Osteocyte (in vitro differentiated cells): Measurements from ENCODE around the gene ETV6. TPM values are rescaled to one million over a fixed set of nuclear protein-coding genes. Genes with fewer than 3 reads are reported as not detected.

ENCODE experiments used
- DNase-seq: peaks from one replicate; pipeline ENCODE4 v3.0.0; 2021; ENCODE audit warnings: mixed read lengths; ENCODE audit not compliant: unreplicated experiment; ENCODE audit errors: extremely low spot score
- H3K27ac Mint-ChIP-seq: one replicate; pipeline ENCODE4 v1.8.0; 2021; ENCODE audit warnings: mild to moderate bottlenecking, mixed read lengths; ENCODE audit not compliant: unreplicated experiment
- H3K27me3 Mint-ChIP-seq: one replicate; pipeline ENCODE4 v1.8.0; 2021; ENCODE audit warnings: mixed read lengths; ENCODE audit not compliant: unreplicated experiment
- H3K36me3 Mint-ChIP-seq: one replicate; pipeline ENCODE4 v1.8.0; 2021; ENCODE audit warnings: mixed read lengths; ENCODE audit not compliant: unreplicated experiment
- H3K4me1 Mint-ChIP-seq: one replicate; pipeline ENCODE4 v1.8.0; 2021; ENCODE audit warnings: mixed read lengths; ENCODE audit not compliant: unreplicated experiment
- H3K4me3 Mint-ChIP-seq: one replicate; pipeline ENCODE4 v1.8.0; 2021; ENCODE audit warnings: mild to moderate bottlenecking, moderate library complexity, mixed read lengths; ENCODE audit not compliant: unreplicated experiment
- H3K9me3 Mint-ChIP-seq: one replicate; pipeline ENCODE4 v1.8.0; 2021; ENCODE audit warnings: mixed read lengths; ENCODE audit not compliant: unreplicated experiment
- CTCF ChIP-seq: fragments of 200-600 bp; sonication (generic); IDR thresholded peaks from 2 replicates; pipeline ENCODE4 v1.5.0; 2021; ENCODE audit warnings: antibody characterized with exemption, mild to moderate bottlenecking, moderate library complexity
- total RNA-seq: library from RNA; stranded (reverse); gene quantifications from 2 replicates; pipeline ENCODE4 v1.2.1, GENCODE V29; 2021

ETV6 gene
- total RNA-seq, 1 donor from 2014 or later = 24.4 TPM

- no peak overlapping the region for H3K4me3 Mint-ChIP-seq
- H3K36me3 Mint-ChIP-seq = peaks cover 17% of the 10 kb centered on the region
- no peak for DNase-seq
- no peaks in the 10 kb centered on the region for H3K27me3 Mint-ChIP-seq
- peaks cover 20% of the 10 kb centered on the region for H3K4me1 Mint-ChIP-seq
- no peaks in the 10 kb centered on the region for H3K9me3 Mint-ChIP-seq
- H3K27ac Mint-ChIP-seq = no peak overlapping the region
- TF ChIP-seq CTCF = no peak
These were observed 138.7 kb downstream of the ETV6 start for GRCh38 chr12:11787933-11788849.

GRCh38 chr12:11793921-11794710 lies 144.6 kb downstream of the ETV6 start:
- H3K4me3 Mint-ChIP-seq = no peak overlapping the region
- peaks cover 17% of the 10 kb centered on the region for H3K36me3 Mint-ChIP-seq
- H3K4me1 Mint-ChIP-seq = peaks cover 70% of the 10 kb centered on the region
- DNase-seq = no peak
- no peaks in the 10 kb centered on the region for H3K27me3 Mint-ChIP-seq
- H3K27ac Mint-ChIP-seq = peak overlapping the region; percentile 69
- H3K9me3 Mint-ChIP-seq = no peaks in the 10 kb centered on the region
- no peak for TF ChIP-seq CTCF

- H3K9me3 Mint-ChIP-seq = no peaks in the 10 kb centered on the region
- H3K27ac Mint-ChIP-seq = no peak overlapping the region
- H3K4me1 Mint-ChIP-seq = peaks cover 73% of the 10 kb centered on the region
- no peak for TF ChIP-seq CTCF
- H3K36me3 Mint-ChIP-seq = peaks cover 14% of the 10 kb centered on the region
- H3K4me3 Mint-ChIP-seq = no peak overlapping the region
- no peak for DNase-seq
- H3K27me3 Mint-ChIP-seq = no peaks in the 10 kb centered on the region
These were observed 145.3 kb downstream of the ETV6 start for GRCh38 chr12:11794751-11795150.

- no peaks in the 10 kb centered on the region for H3K27me3 Mint-ChIP-seq
- H3K27ac Mint-ChIP-seq = peak overlapping the region; percentile 86
- H3K4me3 Mint-ChIP-seq = no peak overlapping the region
- H3K9me3 Mint-ChIP-seq = no peaks in the 10 kb centered on the region
- peaks cover 67% of the 10 kb centered on the region for H3K4me1 Mint-ChIP-seq
- no peak for TF ChIP-seq CTCF
- no peak for DNase-seq
- peaks cover 9% of the 10 kb centered on the region for H3K36me3 Mint-ChIP-seq
These were observed 145.9 kb downstream of the ETV6 start for GRCh38 chr12:11795192-11795912.
